PC-9 (cell line): ENCODE measurements around the gene NPIPB6. TPM values are rescaled to one million over a fixed set of nuclear protein-coding genes. Genes with fewer than 3 reads are reported as not detected.

Source experiments
- BruUV-seq: library from RNA; stranded (reverse); fragments of 400-500 nt; replicated peaks from 2 replicates; lab custom pipeline; 2021; lab: Mats Ljungman, UMichigan
- CTCF ChIA-PET: fragments of 300-600 bp; sonication (Branson Sonifier 250); formaldehyde crosslinking; loops from one replicate; lab custom pipeline; 2022; ENCODE audit warnings: antibody characterized with exemption; lab: Charles Lee
- POLR2A ChIA-PET: fragments of 300-600 bp; sonication (Branson Sonifier 250); formaldehyde crosslinking; loops from one replicate; lab custom pipeline; 2022; ENCODE audit warnings: antibody characterized with exemption; ENCODE audit not compliant: unreplicated experiment; lab: Charles Lee
- DNase-seq, 2 experiments: peaks; one replicate each; pipeline versions ENCODE4 v3.0.0 to v3.0.0-alpha.2; 2015 to 2022; ENCODE audit warnings: mixed read lengths in 1 of 2
- H2AFZ ChIP-seq: fragments of 200-600 bp; sonication (generic); 2 replicates; pipeline ENCODE4 v1.8.1; 2017; ENCODE audit warnings: antibody characterized with exemption
- H3F3A ChIP-seq: fragments of 200-600 bp; sonication (generic); 2 replicates; pipeline ENCODE4 v1.8.1; 2017; ENCODE audit warnings: antibody characterized with exemption, mild to moderate bottlenecking, low read depth; ENCODE audit not compliant: insufficient read depth
- H3K27ac ChIP-seq: fragments of 200-600 bp; sonication (generic); 2 replicates; pipeline ENCODE4 v1.6.1; 2016; ENCODE audit warnings: mixed run types
- H3K27me3 ChIP-seq: fragments of 200-600 bp; sonication (generic); 2 replicates; pipeline ENCODE4 v1.6.1; 2016; ENCODE audit warnings: low read depth, mixed run types; ENCODE audit not compliant: insufficient read depth
- H3K36me3 ChIP-seq: fragments of 200-600 bp; sonication (generic); 2 replicates; pipeline ENCODE4 v1.6.1; 2016; ENCODE audit warnings: low read depth, mixed run types
- H3K4me1 ChIP-seq: fragments of 200-600 bp; sonication (generic); replicated peaks from 2 replicates; pipeline ENCODE4 v1.6.1; 2016; ENCODE audit warnings: mixed run types; ENCODE audit not compliant: insufficient read depth
- H3K4me2 ChIP-seq: fragments of 200-600 bp; sonication (generic); 2 replicates; pipeline ENCODE4 v1.6.1; 2017; ENCODE audit warnings: mixed run types
- H3K4me3 ChIP-seq: fragments of 200-600 bp; sonication (generic); 2 replicates; pipeline ENCODE4 v1.6.1; 2016; ENCODE audit warnings: mixed run types
- H3K79me2 ChIP-seq: fragments of 200-600 bp; sonication (generic); 2 replicates; pipeline ENCODE4 v1.6.1; 2017; ENCODE audit warnings: low read depth, mixed run types
- H3K9me2 ChIP-seq: fragments of 200-600 bp; sonication (generic); 2 replicates; pipeline ENCODE4 v1.8.1; 2017; ENCODE audit warnings: mild to moderate bottlenecking; ENCODE audit not compliant: insufficient read depth
- H3K9me3 ChIP-seq: fragments of 200-600 bp; sonication (generic); 2 replicates; pipeline ENCODE4 v1.8.1; 2016; ENCODE audit warnings: low read depth; ENCODE audit not compliant: insufficient read depth
- H4K20me1 ChIP-seq: fragments of 200-600 bp; sonication (generic); 2 replicates; pipeline ENCODE4 v1.8.1; 2017; ENCODE audit not compliant: insufficient read depth
- EZH2 ChIP-seq: fragments of 200-600 bp; sonication (generic); IDR thresholded peaks from 2 replicates; pipeline ENCODE4 v1.8.0; 2017; ENCODE audit warnings: antibody characterized with exemption, low read depth
- intact Hi-C: fragments of 100-400 bp; cut with micrococcal nuclease; formaldehyde crosslinking; loops from one replicate; pipeline ENCODE4 v1.10.0; 2022; ENCODE audit not compliant: unreplicated experiment
- microRNA-seq: library from miRNA; unstranded; fragments of <30 nt; microRNA quantifications from one replicate; pipeline ENCODE4 v1.2.0, GENCODE V29; 2021; ENCODE audit warnings: borderline number of aligned reads, borderline replicate concordance
- total RNA-seq: library from RNA; stranded (reverse); gene quantifications from 2 replicates; pipeline ENCODE4 v1.2.3, GENCODE V29; 2021
- TF ChIP-seq, protein P1 (sequence below): fragments of 200-600 bp; sonication (generic); conservative IDR thresholded peaks from 2 replicates; pipeline ENCODE4 v1.6.1; 2017; ENCODE audit warnings: mixed run types, antibody characterized with exemption, mild to moderate bottlenecking, moderate library complexity

Gene NPIPB6
- total RNA-seq, 1 experiment from 2014 or later: 6.9 TPM

DNA sequence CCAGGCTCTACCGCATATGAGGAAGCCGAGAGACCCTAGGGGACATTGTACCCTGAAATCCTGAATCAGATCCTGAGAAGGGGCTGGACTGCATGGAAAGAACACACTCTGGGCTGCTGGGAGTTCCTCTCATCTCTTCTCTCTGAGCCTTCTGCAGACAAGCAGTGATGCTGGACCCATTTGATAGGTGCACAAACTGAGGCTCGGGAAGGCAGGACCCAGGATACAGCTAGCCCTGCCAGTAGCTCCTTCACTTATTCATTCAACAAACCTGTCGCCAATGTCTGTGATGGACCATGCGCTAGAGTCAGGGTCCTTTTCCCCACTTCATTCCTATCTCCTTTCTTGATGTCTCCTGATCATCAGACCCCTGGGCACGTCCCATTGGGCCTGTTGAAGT, 69.1 kb downstream of the NPIPB6 start:
- Histone ChIP-seq H3F3A (peaks cover 19% of the 10 kb centered on the region; the same call in 1 of the 2 replicates), H3K36me3 (no peaks in the 10 kb centered on the region), H3K9me3 (no peaks in the 10 kb centered on the region), H3K79me2 (no peaks in the 10 kb centered on the region), H2AFZ (no peak overlapping the region), H3K4me3 (no peak overlapping the region), H3K9me2 (no peaks in the 10 kb centered on the region), H3K27ac (no peak overlapping the region), H3K4me2 (no peak overlapping the region), H3K4me1 (0 out of 2 replicates have a peak, but pooled peaks cover 6% of the 10 kb centered on the region), H3K27me3 (peaks cover 19% of the 10 kb centered on the region; the same call in 1 of the 2 replicates), H4K20me1 (no peaks in the 10 kb centered on the region; the same call in 1 of the 2 replicates)
- CTCF ChIA-PET: interaction anchor here (0.7 kb wide), 1 partner anchor 17 kb away, joined by 3 read pairs; no protein-coding TSS in a partner anchor
- intact Hi-C loops: no loop called here
- no peak for DNase-seq
- BruUV-seq: no TSS peak
- POLR2A ChIA-PET: no interaction called here
- TF ChIP-seq EZH2: no peak
- TF ChIP-seq, protein P1, sequence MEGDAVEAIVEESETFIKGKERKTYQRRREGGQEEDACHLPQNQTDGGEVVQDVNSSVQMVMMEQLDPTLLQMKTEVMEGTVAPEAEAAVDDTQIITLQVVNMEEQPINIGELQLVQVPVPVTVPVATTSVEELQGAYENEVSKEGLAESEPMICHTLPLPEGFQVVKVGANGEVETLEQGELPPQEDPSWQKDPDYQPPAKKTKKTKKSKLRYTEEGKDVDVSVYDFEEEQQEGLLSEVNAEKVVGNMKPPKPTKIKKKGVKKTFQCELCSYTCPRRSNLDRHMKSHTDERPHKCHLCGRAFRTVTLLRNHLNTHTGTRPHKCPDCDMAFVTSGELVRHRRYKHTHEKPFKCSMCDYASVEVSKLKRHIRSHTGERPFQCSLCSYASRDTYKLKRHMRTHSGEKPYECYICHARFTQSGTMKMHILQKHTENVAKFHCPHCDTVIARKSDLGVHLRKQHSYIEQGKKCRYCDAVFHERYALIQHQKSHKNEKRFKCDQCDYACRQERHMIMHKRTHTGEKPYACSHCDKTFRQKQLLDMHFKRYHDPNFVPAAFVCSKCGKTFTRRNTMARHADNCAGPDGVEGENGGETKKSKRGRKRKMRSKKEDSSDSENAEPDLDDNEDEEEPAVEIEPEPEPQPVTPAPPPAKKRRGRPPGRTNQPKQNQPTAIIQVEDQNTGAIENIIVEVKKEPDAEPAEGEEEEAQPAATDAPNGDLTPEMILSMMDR: no peak

DNA sequence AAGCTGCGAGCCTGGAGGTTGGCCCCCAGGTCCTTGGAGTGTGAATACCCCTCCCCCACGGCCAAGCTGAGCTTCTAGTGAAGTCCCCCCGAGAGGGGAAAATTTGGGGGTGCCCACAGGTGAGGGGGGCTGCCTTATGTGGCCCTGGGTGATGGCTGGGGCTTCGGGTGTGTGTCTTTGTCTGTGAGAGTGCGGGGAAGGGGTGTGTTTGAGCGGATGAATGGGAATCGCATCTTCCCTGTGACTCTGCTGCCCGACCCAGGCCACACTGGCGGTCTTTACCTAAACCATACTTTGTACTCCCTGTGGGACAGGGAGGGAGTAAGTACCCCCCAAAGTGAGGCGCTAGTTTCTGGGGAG, 69.7 kb downstream of the NPIPB6 start:
- ChIA-PET POLR2A (no interaction called here), CTCF (no interaction called here)
- intact Hi-C loops: no loop called here
- no peaks in the 10 kb centered on the region for H3K9me2 ChIP-seq
- no peak for DNase-seq
- peaks cover 19% of the 10 kb centered on the region; the same call in 1 of the 2 replicates for H3K27me3 ChIP-seq
- H3K36me3 ChIP-seq: no peaks in the 10 kb centered on the region
- peaks cover 19% of the 10 kb centered on the region; the same call in 1 of the 2 replicates for H3F3A ChIP-seq
- no peaks in the 10 kb centered on the region for H3K9me3 ChIP-seq
- H3K4me2 ChIP-seq: peak overlapping the region; percentile 98
- no peaks in the 10 kb centered on the region for H3K79me2 ChIP-seq
- no peak for TF ChIP-seq EZH2
- TF ChIP-seq, protein P1: no peak
- no TSS peak for BruUV-seq
- H3K27ac ChIP-seq: no peak overlapping the region
- H2AFZ ChIP-seq: no peak overlapping the region
- 0 out of 2 replicates have a peak, but pooled peaks cover 6% of the 10 kb centered on the region for H3K4me1 ChIP-seq
- H4K20me1 ChIP-seq: no peaks in the 10 kb centered on the region; the same call in 1 of the 2 replicates
- no peak overlapping the region; the same call in 1 of the 2 replicates for H3K4me3 ChIP-seq

DNA sequence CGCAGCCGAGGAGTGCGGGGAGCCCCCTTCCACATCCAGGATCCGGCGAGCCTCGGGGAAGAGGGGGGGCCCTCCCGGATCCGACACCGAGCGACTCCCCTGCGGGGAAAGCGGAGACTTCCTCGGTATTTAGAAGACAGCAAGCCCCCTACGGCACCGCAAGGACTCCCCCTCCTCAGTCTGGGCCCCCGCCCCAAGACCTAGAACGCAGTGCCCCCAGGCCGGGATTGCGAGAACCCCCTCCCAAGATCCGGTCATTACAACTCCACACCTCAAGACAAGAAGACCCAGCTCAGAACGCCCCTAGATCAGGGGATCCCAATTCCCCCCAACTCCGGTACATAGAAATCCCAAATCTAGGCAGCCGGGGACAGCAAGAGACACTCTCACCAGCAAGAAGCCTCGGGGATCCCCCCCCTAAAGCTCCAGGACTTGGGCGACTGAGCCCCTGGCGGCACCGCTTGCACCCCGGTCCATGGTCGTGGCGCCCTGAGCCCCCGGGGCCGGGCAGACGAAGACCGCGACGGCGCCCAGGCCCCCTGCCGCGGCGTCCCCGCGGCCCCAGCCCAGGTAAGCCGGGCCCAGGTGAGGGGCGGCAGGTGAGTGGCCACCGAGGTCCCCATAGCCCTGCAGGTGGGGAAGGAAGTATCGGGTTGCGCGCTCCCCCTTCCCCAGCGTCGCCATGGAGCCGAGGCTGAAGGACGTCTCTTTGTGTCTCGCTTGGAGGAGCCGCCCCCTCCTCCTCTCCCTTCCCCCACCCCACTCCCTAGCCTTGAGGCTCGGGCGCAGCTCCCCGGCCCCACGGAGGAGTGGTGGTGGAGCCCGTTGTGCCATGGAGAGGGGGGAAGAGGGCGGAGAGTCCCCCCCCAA, 70.3 kb downstream of the NPIPB6 start:
- H3K27me3 ChIP-seq: peaks cover 19% of the 10 kb centered on the region; the same call in 1 of the 2 replicates
- H3K4me1 ChIP-seq: 0 out of 2 replicates have a peak, but pooled peaks cover 6% of the 10 kb centered on the region
- no peaks in the 10 kb centered on the region; the same call in 1 of the 2 replicates for H4K20me1 ChIP-seq
- no peaks in the 10 kb centered on the region for H3K79me2 ChIP-seq
- intact Hi-C loops: no loop called here
- H2AFZ ChIP-seq: peak overlapping the region; percentile 86
- peak overlapping the region; percentile 62 for H3K4me3 ChIP-seq
- TF ChIP-seq EZH2: no peak
- TF ChIP-seq, protein P1: no peak
- DNase-seq: peak in 1 of 2 experiments; percentile 48
- POLR2A ChIA-PET: interaction anchor here (1.0 kb wide), 1 partner anchor 304 kb away, joined by 18 read pairs; the partner anchor contains the start of gene SULT1A2
- H3K4me2 ChIP-seq: peak overlapping the region; percentile 98
- no peaks in the 10 kb centered on the region for H3K36me3 ChIP-seq
- H3K9me2 ChIP-seq: no peaks in the 10 kb centered on the region
- H3F3A ChIP-seq: peaks cover 19% of the 10 kb centered on the region; the same call in 1 of the 2 replicates
- TSS peak; percentile 26 for BruUV-seq
- CTCF ChIA-PET: no interaction called here
- H3K9me3 ChIP-seq: no peaks in the 10 kb centered on the region
- H3K27ac ChIP-seq: no peak overlapping the region

Small RNA genes lying within 50 kb of the gene (microRNA-seq; reads per million reads assigned to microRNA genes)
- not detected for gene MIR6862-1

Other genes with a start within 250 kb of the NPIPB6 start
- 154 and 221 TPM in 2 replicates for gene XPO6, start 151.5 kb downstream of the NPIPB6 start, total RNA-seq
- 18.4 and 22.1 TPM in 2 replicates for gene SBK1, start 71.0 kb downstream of the NPIPB6 start, total RNA-seq
- gene EIF3CL, start 40.3 kb upstream of the NPIPB6 start, total RNA-seq: 31.5 and 60.6 TPM in 2 replicates
- not detected in 2 replicates for gene NPIPB7, start 108.8 kb upstream of the NPIPB6 start, total RNA-seq
- 59.1 and 70.3 TPM in 2 replicates for gene CLN3, start 128.6 kb upstream of the NPIPB6 start, total RNA-seq
- 2.4 and 2.5 TPM in 2 replicates for gene APOBR, start 131.1 kb upstream of the NPIPB6 start, total RNA-seq
- gene IL27, start 143.3 kb upstream of the NPIPB6 start, total RNA-seq: not detected in 2 replicates
- 17.3 and 21.3 TPM in 2 replicates for gene NUPR1, start 175.5 kb upstream of the NPIPB6 start, total RNA-seq
- gene SGF29, start 190.4 kb upstream of the NPIPB6 start, total RNA-seq: 45.3 and 51.1 TPM in 2 replicates
- gene SULT1A2, start 233.5 kb upstream of the NPIPB6 start, total RNA-seq: 21.8 and 23.0 TPM in 2 replicates
- gene SULT1A1, start 246.5 kb upstream of the NPIPB6 start, total RNA-seq: 82.0 and 98.8 TPM in 2 replicates